T-helper 2 cell treated with Interferon-gamma antibody and Interleukin-4, amounts not matched to agents 5 μg/mL and 100 μg/mL, for 36 hours (primary cell): ENCODE results near the gene NTNG1.

Experiments used
- DNase-seq: peaks from one replicate; pipeline ENCODE4 v3.0.0; 2021; ENCODE audit warnings: low spot score
- H3K27ac Mint-ChIP-seq: one replicate; pipeline ENCODE4 v1.8.0; 2021; ENCODE audit warnings: mild to moderate bottlenecking, mixed read lengths
- H3K27me3 Mint-ChIP-seq: one replicate; pipeline ENCODE4 v1.8.0; 2021; ENCODE audit warnings: low read depth, mixed read lengths
- H3K36me3 Mint-ChIP-seq: one replicate; pipeline ENCODE4 v1.8.0; 2021; ENCODE audit warnings: low read depth, mixed read lengths
- H3K4me1 Mint-ChIP-seq: one replicate; pipeline ENCODE4 v1.8.0; 2021; ENCODE audit warnings: low read depth, mixed read lengths
- H3K4me3 Mint-ChIP-seq: one replicate; pipeline ENCODE4 v1.8.0; 2022; ENCODE audit warnings: mild to moderate bottlenecking, moderate library complexity, mixed read lengths
- H3K9me3 Mint-ChIP-seq: one replicate; pipeline ENCODE4 v1.8.0; 2021; ENCODE audit warnings: mixed read lengths

Gene NTNG1

GRCh38 chr1:107323784-107324183 lies 182.9 kb downstream of the NTNG1 start:
- no peaks in the 10 kb centered on the region for H3K36me3 Mint-ChIP-seq
- no peaks in the 10 kb centered on the region for H3K9me3 Mint-ChIP-seq
- no peak for DNase-seq
- no peak overlapping the region for H3K27ac Mint-ChIP-seq
- no peaks in the 10 kb centered on the region for H3K27me3 Mint-ChIP-seq
- H3K4me1 Mint-ChIP-seq: no peaks in the 10 kb centered on the region
- H3K4me3 Mint-ChIP-seq: no peak overlapping the region

GRCh38 chr1:107326824-107327445 lies 186.1 kb downstream of the NTNG1 start:
- DNase-seq: no peak
- Mint-ChIP-seq H3K9me3 (no peaks in the 10 kb centered on the region), H3K36me3 (no peaks in the 10 kb centered on the region), H3K4me1 (no peaks in the 10 kb centered on the region), H3K27me3 (no peaks in the 10 kb centered on the region), H3K27ac (no peak overlapping the region), H3K4me3 (no peak overlapping the region)

GRCh38 chr1:107327446-107327845 lies 186.6 kb downstream of the NTNG1 start:
- DNase-seq: no peak
- Mint-ChIP-seq H3K27me3 (no peaks in the 10 kb centered on the region), H3K27ac (no peak overlapping the region), H3K4me3 (no peak overlapping the region), H3K9me3 (no peaks in the 10 kb centered on the region), H3K4me1 (no peaks in the 10 kb centered on the region), H3K36me3 (no peaks in the 10 kb centered on the region)

- Mint-ChIP-seq H3K4me3 (no peak overlapping the region), H3K9me3 (no peaks in the 10 kb centered on the region), H3K4me1 (no peaks in the 10 kb centered on the region), H3K36me3 (no peaks in the 10 kb centered on the region), H3K27me3 (no peaks in the 10 kb centered on the region), H3K27ac (no peak overlapping the region)
- DNase-seq: no peak
Measured at GRCh38 chr1:107328087-107328486, 187.2 kb downstream of the NTNG1 start.

- no peak for DNase-seq
- no peak overlapping the region for H3K4me3 Mint-ChIP-seq
- H3K9me3 Mint-ChIP-seq: no peaks in the 10 kb centered on the region
- no peaks in the 10 kb centered on the region for H3K27me3 Mint-ChIP-seq
- H3K27ac Mint-ChIP-seq: no peak overlapping the region
- H3K36me3 Mint-ChIP-seq: no peaks in the 10 kb centered on the region
- H3K4me1 Mint-ChIP-seq: no peaks in the 10 kb centered on the region
Measured at GRCh38 chr1:107339775-107340174, 198.9 kb downstream of the NTNG1 start.

GRCh38 chr1:107342316-107342715 lies 201.5 kb downstream of the NTNG1 start:
- Mint-ChIP-seq H3K36me3 (no peaks in the 10 kb centered on the region), H3K4me3 (no peak overlapping the region), H3K27ac (no peak overlapping the region), H3K9me3 (no peaks in the 10 kb centered on the region), H3K4me1 (no peaks in the 10 kb centered on the region), H3K27me3 (no peaks in the 10 kb centered on the region)
- DNase-seq: no peak

GRCh38 chr1:107342768-107343167 lies 201.9 kb downstream of the NTNG1 start:
- Mint-ChIP-seq H3K27me3 (no peaks in the 10 kb centered on the region), H3K27ac (no peak overlapping the region), H3K4me1 (no peaks in the 10 kb centered on the region), H3K4me3 (no peak overlapping the region), H3K36me3 (no peaks in the 10 kb centered on the region), H3K9me3 (no peaks in the 10 kb centered on the region)
- no peak for DNase-seq

- no peak overlapping the region for H3K27ac Mint-ChIP-seq
- no peak overlapping the region for H3K4me3 Mint-ChIP-seq
- no peak for DNase-seq
- no peaks in the 10 kb centered on the region for H3K9me3 Mint-ChIP-seq
- no peaks in the 10 kb centered on the region for H3K27me3 Mint-ChIP-seq
- H3K36me3 Mint-ChIP-seq: no peaks in the 10 kb centered on the region
- no peaks in the 10 kb centered on the region for H3K4me1 Mint-ChIP-seq
Measured at GRCh38 chr1:107343601-107344000, 202.8 kb downstream of the NTNG1 start.

- Mint-ChIP-seq H3K36me3 (no peaks in the 10 kb centered on the region), H3K4me3 (no peak overlapping the region), H3K27me3 (no peaks in the 10 kb centered on the region), H3K27ac (no peak overlapping the region), H3K4me1 (no peaks in the 10 kb centered on the region), H3K9me3 (no peaks in the 10 kb centered on the region)
- no peak for DNase-seq
Measured at GRCh38 chr1:107344268-107344760, 203.5 kb downstream of the NTNG1 start.

GRCh38 chr1:107344836-107345235 lies 204.0 kb downstream of the NTNG1 start:
- Mint-ChIP-seq H3K4me3 (no peak overlapping the region), H3K27ac (no peak overlapping the region), H3K9me3 (no peaks in the 10 kb centered on the region), H3K36me3 (no peaks in the 10 kb centered on the region), H3K27me3 (no peaks in the 10 kb centered on the region), H3K4me1 (no peaks in the 10 kb centered on the region)
- DNase-seq: no peak

GRCh38 chr1:107352850-107353249 lies 212.0 kb downstream of the NTNG1 start:
- Mint-ChIP-seq H3K36me3 (no peaks in the 10 kb centered on the region), H3K4me3 (no peak overlapping the region), H3K27ac (no peak overlapping the region), H3K9me3 (no peaks in the 10 kb centered on the region), H3K27me3 (no peaks in the 10 kb centered on the region), H3K4me1 (no peaks in the 10 kb centered on the region)
- DNase-seq: no peak

- no peaks in the 10 kb centered on the region for H3K36me3 Mint-ChIP-seq
- no peaks in the 10 kb centered on the region for H3K27me3 Mint-ChIP-seq
- no peak overlapping the region for H3K27ac Mint-ChIP-seq
- H3K9me3 Mint-ChIP-seq: no peaks in the 10 kb centered on the region
- no peaks in the 10 kb centered on the region for H3K4me1 Mint-ChIP-seq
- no peak overlapping the region for H3K4me3 Mint-ChIP-seq
- no peak for DNase-seq
Measured at GRCh38 chr1:107357376-107357775, 216.5 kb downstream of the NTNG1 start.

- Mint-ChIP-seq H3K27me3 (no peaks in the 10 kb centered on the region), H3K27ac (no peak overlapping the region), H3K4me3 (no peak overlapping the region), H3K4me1 (no peaks in the 10 kb centered on the region), H3K9me3 (no peaks in the 10 kb centered on the region), H3K36me3 (no peaks in the 10 kb centered on the region)
- DNase-seq: no peak
Measured at GRCh38 chr1:107358619-107359327, 217.9 kb downstream of the NTNG1 start.

- no peak overlapping the region for H3K27ac Mint-ChIP-seq
Measured at GRCh38 chr1:107359472-107360241, 218.8 kb downstream of the NTNG1 start.

More at GRCh38 chr1:107359472-107360241, 218.8 kb downstream of the NTNG1 start:
- Mint-ChIP-seq H3K36me3 (no peaks in the 10 kb centered on the region), H3K27me3 (no peaks in the 10 kb centered on the region), H3K4me1 (no peaks in the 10 kb centered on the region), H3K9me3 (no peaks in the 10 kb centered on the region), H3K4me3 (no peak overlapping the region)
- no peak for DNase-seq
